Sigmoid colon (tissue), 4 donors: Measurements from ENCODE around the gene TMEM63B.

ENCODE experiments used
- CTCF ChIP-seq, 4 experiments: fragments of 450-650 bp in 3 of 4; fragments of 200-600 bp in 1 of 4; IDR thresholded peaks; one replicate each; pipeline ENCODE4 v1.5.1; 2016 to 2019; ENCODE audit warnings: antibody characterized with exemption in 4 of 4, mild to moderate bottlenecking in 3 of 4, moderate library complexity in 2 of 4
- EP300 ChIP-seq, 4 donors: sonication (generic); formaldehyde crosslinking; IDR thresholded peaks; one replicate each; pipeline ENCODE4 v1.6.1; 2017; ENCODE audit warnings: antibody characterized with exemption in 4 of 4
- POLR2A ChIP-seq, 2 donors: fragments of 450-650 bp; IDR thresholded peaks; one replicate each; pipeline ENCODE4 v1.6.1; 2016; ENCODE audit warnings: antibody characterized with exemption in 2 of 2, mild to moderate bottlenecking in 2 of 2, moderate library complexity in 2 of 2
- POLR2AphosphoS5 ChIP-seq, 4 donors: sonication (generic); formaldehyde crosslinking; IDR thresholded peaks; one replicate each; pipeline ENCODE4 v1.6.1; 2017; ENCODE audit warnings: antibody characterized with exemption in 4 of 4

- TF ChIP-seq CTCF (IDR thresholded peaks at IDR 0.05): no peak
- TF ChIP-seq POLR2AphosphoS5 (IDR thresholded peaks at IDR 0.05): no peak
- no peak for TF ChIP-seq EP300 (IDR thresholded peaks at IDR 0.05)
- no peak for TF ChIP-seq POLR2A (IDR thresholded peaks at IDR 0.05)
Observed at GRCh38 chr6:44105146-44105545, 22.2 kb upstream of the TMEM63B start.
